ENCODE measurements around the gene FBH1. TPM values are rescaled to one million over a fixed set of nuclear protein-coding genes. Genes with fewer than 3 reads are reported as not detected.
"Not testable (repeated sequence)": the region's sequence is repeated elsewhere in the genome, so short reads cannot be mapped to it uniquely, and the experiment has no call there.

The FBH1 gene
- total and polyA plus RNA-seq, 10 of the 15 experiments (the other 5 are each of a cell fraction or from before 2014, with no cell fraction given) = 6.1 to 67.6 (median 47.2) TPM

DNA sequence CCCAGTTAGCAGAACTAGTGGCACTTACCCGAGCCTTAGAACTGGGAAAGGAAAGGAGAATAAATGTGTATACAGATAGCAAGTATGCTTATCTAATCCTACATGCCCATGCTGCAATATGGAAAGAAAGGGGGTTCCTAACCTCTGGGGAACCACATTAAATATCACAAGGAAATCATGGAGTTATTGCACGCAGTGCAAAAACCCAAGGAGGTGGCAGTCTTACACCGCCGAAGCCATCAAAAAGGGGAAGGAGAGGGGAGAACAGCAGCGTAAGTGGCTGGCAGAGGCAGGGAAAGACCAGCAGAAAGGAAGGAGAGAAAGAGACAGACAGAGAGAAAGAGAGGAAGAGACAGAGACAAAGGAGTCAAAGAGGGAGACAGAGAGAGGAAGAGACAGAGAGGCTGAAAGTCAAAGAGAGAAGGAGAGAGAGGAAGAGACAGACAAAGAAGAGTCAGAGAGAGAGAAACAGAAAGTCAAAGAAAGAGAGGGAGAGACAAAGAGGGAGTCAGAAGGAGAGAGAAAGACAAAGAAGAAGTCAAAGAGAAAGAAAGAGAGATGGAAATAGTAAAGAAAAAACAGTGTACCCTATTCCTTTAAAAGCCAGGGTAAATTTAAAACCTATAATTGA is 23.5 kb upstream of the FBH1 start:
- BruUV-seq (replicated peaks); FAIRE-seq; ATAC-seq; DNase-seq (ENCODE audit: low read depth, low spot score); H3K27ac ChIP-seq (ENCODE audit: control insufficient read depth, insufficient read depth); H3K4me3 ChIP-seq; H3K27me3 ChIP-seq (replicated peaks in 1 of 2; ENCODE audit: control insufficient read depth in 2 of 2, insufficient read depth in 2 of 2, low read length in 1 of 2); CTCF ChIA-PET; H3K9ac ChIP-seq (ENCODE audit: control insufficient read depth, insufficient read depth, low read length); SMC1A ChIA-PET (ENCODE audit: uncharacterized antibody, unreplicated experiment); in situ Hi-C loops (cut with MboI); H3K36me3 ChIP-seq (ENCODE audit: control insufficient read depth in 2 of 2, insufficient read depth in 2 of 2, low read length in 1 of 2); H3K79me2 ChIP-seq (ENCODE audit: control insufficient read depth, insufficient read depth, low read length); H3K4me2 ChIP-seq (ENCODE audit: control insufficient read depth, insufficient read depth); RAD21 ChIA-PET (ENCODE audit: unreplicated experiment); H2AFZ ChIP-seq (ENCODE audit: control insufficient read depth, low read depth, low read length); H3K9me3 ChIP-seq (replicated peaks; ENCODE audit: control insufficient read depth, insufficient read depth, low read length); H4K20me1 ChIP-seq (ENCODE audit: control insufficient read depth, insufficient read depth): not testable (repeated sequence)
- POLR2A ChIA-PET = interaction anchor here (1.4 kb wide), 1 partner anchor 23 kb away, joined by 4 read pairs; no protein-coding TSS in a partner anchor
- 48% methylated on average over 5 of the region's 5 CpGs for WGBS (ENCODE audit: insufficient coverage, insufficient replicate concordance, low lambda C conversion rate, missing lambda C conversion rate)
- H3K4me1 ChIP-seq (ENCODE audit: control insufficient read depth, insufficient read depth, low read length) = peaks cover 16% of the 10 kb centered on the region
- TF ChIP-seq HDGF (IDR thresholded peaks at IDR 0.05) (peak; percentile 57; the same call in 1 of the 2 replicates), MTA2 (IDR thresholded peaks at IDR 0.05; ENCODE audit: low read depth) (peak; percentile 26; the same call in 1 of the 2 replicates), MEF2B (IDR thresholded peaks at IDR 0.05; ENCODE audit: partially characterized antibody, poor library complexity, severe bottlenecking) (peak; percentile 19)
- intact Hi-C loops (cut with micrococcal nuclease; ENCODE audit: unreplicated experiment) = loop anchor here (10.0 kb wide), 1 partner anchor 422 kb away; no protein-coding TSS in a partner anchor

DNA sequence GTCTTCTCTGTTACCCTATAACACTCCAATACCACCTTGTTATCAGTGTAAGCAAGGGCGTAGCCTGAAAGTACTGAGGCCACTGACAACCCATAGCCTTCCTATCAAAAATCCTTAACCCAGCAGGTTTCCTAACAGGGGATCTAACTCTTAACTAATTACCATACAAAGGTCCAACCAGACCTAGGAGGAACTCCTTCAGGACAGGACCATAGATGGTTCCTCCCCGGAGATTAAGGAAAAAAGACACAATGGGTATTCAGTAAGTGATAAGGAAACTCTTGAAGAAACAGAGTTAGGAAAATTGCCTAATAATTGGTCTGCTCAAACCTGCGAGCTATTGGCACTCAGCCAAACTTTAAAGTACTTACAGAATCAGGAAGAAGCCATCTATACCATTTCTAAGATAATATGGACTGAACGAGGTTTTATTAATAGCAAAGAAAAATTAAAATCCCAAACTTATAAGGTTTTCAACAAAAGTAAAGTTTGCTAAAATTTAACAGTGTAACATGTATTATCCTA is 22.9 kb upstream of the FBH1 start:
- POLR2A ChIA-PET = interaction anchor here (1.4 kb wide), 1 partner anchor 24 kb away, joined by 4 read pairs; no protein-coding TSS in a partner anchor
- BruUV-seq (replicated peaks); H3K79me2 ChIP-seq (ENCODE audit: control insufficient read depth, insufficient read depth, low read length); in situ Hi-C loops (cut with MboI); H3K9me3 ChIP-seq (replicated peaks; ENCODE audit: control insufficient read depth, insufficient read depth, low read length); H3K9ac ChIP-seq (ENCODE audit: control insufficient read depth, insufficient read depth, low read length); DNase-seq (ENCODE audit: low read depth, low spot score); RAD21 ChIA-PET (ENCODE audit: unreplicated experiment); H3K27ac ChIP-seq (ENCODE audit: control insufficient read depth, insufficient read depth); H3K4me2 ChIP-seq (ENCODE audit: control insufficient read depth, insufficient read depth); H3K27me3 ChIP-seq (replicated peaks in 1 of 2; ENCODE audit: control insufficient read depth in 2 of 2, insufficient read depth in 2 of 2, low read length in 1 of 2); H2AFZ ChIP-seq (ENCODE audit: control insufficient read depth, low read depth, low read length); ATAC-seq; H4K20me1 ChIP-seq (ENCODE audit: control insufficient read depth, insufficient read depth); H3K36me3 ChIP-seq (ENCODE audit: control insufficient read depth in 2 of 2, insufficient read depth in 2 of 2, low read length in 1 of 2); H3K4me3 ChIP-seq; FAIRE-seq: not testable (repeated sequence)
- CTCF ChIA-PET = interaction anchor here (3.6 kb wide), 1 partner anchor 23 kb away, joined by 18 read pairs; no protein-coding TSS in a partner anchor
- peaks cover 10% of the 10 kb centered on the region for H3K4me1 ChIP-seq (ENCODE audit: control insufficient read depth, insufficient read depth, low read length)
- SMC1A ChIA-PET (ENCODE audit: uncharacterized antibody, unreplicated experiment) = interaction anchor here (0.9 to 1.9 kb wide), 3 partner anchors 21 to 100 kb away, joined by 3 to 5 read pairs (median 4); no protein-coding TSS in a partner anchor
- WGBS (ENCODE audit: insufficient coverage, insufficient replicate concordance, low lambda C conversion rate, missing lambda C conversion rate) = 72% methylated on average over 4 of the region's 4 CpGs
- intact Hi-C loops (cut with micrococcal nuclease; ENCODE audit: unreplicated experiment) = loop anchor here (10.0 kb wide), 1 partner anchor 422 kb away; no protein-coding TSS in a partner anchor

Measured in GM12878 (cell line).